ENCODE results near the gene MPPED1. TPM values are rescaled to one million over a fixed set of nuclear protein-coding genes. Genes with fewer than 3 reads are reported as not detected.
A peak's percentile ranks its signal among the peaks of the same experiment; 100 is the strongest.

The MPPED1 gene
- total RNA-seq, 2 donors from 2014 or later: 0.11 to 0.59 TPM

DNA sequence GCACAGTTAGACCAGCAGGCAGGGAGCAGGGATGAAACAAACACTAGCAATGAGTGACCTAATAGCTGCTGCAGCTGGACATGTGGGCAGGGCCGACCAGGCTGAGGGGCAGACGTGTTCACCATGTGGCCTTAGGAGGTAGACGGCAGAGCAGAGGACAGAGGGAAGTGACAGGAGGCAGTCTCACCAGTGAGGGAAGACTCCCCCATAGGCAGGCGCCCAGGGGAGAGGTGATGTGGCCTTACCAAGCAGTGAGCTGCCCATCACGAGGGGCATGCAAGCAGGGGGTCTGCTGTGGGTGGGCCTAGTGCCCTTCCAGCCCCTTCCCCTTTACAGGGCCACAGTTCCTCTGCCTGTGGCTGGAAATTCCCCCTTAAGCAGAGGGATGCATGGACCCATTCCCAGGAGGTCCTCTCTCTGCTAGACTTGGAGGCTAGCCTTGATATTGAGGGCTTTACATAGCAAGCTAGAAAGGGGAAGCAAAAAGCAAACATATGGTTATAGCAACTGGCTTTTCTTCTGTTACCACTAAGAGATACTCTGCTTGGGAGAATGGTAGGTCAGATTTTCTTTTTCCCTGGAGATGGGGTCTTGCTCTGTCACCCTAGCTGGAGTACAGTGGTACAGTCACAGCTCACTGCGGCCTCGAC, 67.6 kb downstream of the MPPED1 start:
- Histone ChIP-seq H3K27me3 (ENCODE audit: control insufficient read depth, insufficient read depth, low read length, poor library complexity, severe bottlenecking) (no peaks in the 10 kb centered on the region), H3K36me3 (ENCODE audit: control insufficient read depth, insufficient read depth, low read length) (no peaks in the 10 kb centered on the region), H3K4me3 (ENCODE audit: low read length) (no peak overlapping the region), H3K9me3 (ENCODE audit: control insufficient read depth, low read length) (no peaks in the 10 kb centered on the region), H3K27ac (ENCODE audit: low read depth, low read length) (no peak overlapping the region), H3K9ac (ENCODE audit: extremely low read depth, low read length, poor library complexity, severe bottlenecking) (no peak overlapping the region), H3K4me1 (ENCODE audit: control insufficient read depth, insufficient read depth, low read length) (peaks cover 5% of the 10 kb centered on the region)
- no peak overlapping the region for H3K4me3 Mint-ChIP-seq
- H3K27ac Mint-ChIP-seq: no peak overlapping the region
- WGBS, 2 experiments (ENCODE audit: insufficient coverage in 1 of 2, insufficient read length in 1 of 2): 87 to 92% methylated on average over 4 to 7 of the region's 7 CpGs
- peaks cover 11% of the 10 kb centered on the region for H3K4me1 Mint-ChIP-seq
- no peaks in the 10 kb centered on the region for H3K27me3 Mint-ChIP-seq (ENCODE audit: insufficient read depth)
- TF ChIP-seq, protein P1, sequence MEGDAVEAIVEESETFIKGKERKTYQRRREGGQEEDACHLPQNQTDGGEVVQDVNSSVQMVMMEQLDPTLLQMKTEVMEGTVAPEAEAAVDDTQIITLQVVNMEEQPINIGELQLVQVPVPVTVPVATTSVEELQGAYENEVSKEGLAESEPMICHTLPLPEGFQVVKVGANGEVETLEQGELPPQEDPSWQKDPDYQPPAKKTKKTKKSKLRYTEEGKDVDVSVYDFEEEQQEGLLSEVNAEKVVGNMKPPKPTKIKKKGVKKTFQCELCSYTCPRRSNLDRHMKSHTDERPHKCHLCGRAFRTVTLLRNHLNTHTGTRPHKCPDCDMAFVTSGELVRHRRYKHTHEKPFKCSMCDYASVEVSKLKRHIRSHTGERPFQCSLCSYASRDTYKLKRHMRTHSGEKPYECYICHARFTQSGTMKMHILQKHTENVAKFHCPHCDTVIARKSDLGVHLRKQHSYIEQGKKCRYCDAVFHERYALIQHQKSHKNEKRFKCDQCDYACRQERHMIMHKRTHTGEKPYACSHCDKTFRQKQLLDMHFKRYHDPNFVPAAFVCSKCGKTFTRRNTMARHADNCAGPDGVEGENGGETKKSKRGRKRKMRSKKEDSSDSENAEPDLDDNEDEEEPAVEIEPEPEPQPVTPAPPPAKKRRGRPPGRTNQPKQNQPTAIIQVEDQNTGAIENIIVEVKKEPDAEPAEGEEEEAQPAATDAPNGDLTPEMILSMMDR (conservative IDR thresholded peaks at IDR 0.05): no peak
- no peaks in the 10 kb centered on the region for H3K36me3 Mint-ChIP-seq (ENCODE audit: low read depth)
- no peak for DNase-seq
- no peaks in the 10 kb centered on the region for H3K9me3 Mint-ChIP-seq

- Mint-ChIP-seq H3K4me3 (no peak overlapping the region), H3K36me3 (ENCODE audit: low read depth) (no peaks in the 10 kb centered on the region), H3K4me1 (peaks cover 11% of the 10 kb centered on the region), H3K27ac (no peak overlapping the region), H3K27me3 (ENCODE audit: insufficient read depth) (no peaks in the 10 kb centered on the region), H3K9me3 (no peaks in the 10 kb centered on the region)
- Histone ChIP-seq H3K36me3 (ENCODE audit: control insufficient read depth, insufficient read depth, low read length) (no peaks in the 10 kb centered on the region), H3K4me1 (ENCODE audit: control insufficient read depth, insufficient read depth, low read length) (peaks cover 5% of the 10 kb centered on the region), H3K27ac (ENCODE audit: low read depth, low read length) (no peak overlapping the region), H3K27me3 (ENCODE audit: control insufficient read depth, insufficient read depth, low read length, poor library complexity, severe bottlenecking) (no peaks in the 10 kb centered on the region), H3K4me3 (ENCODE audit: low read length) (no peak overlapping the region), H3K9ac (ENCODE audit: extremely low read depth, low read length, poor library complexity, severe bottlenecking) (no peak overlapping the region), H3K9me3 (ENCODE audit: control insufficient read depth, low read length) (no peaks in the 10 kb centered on the region)
- TF ChIP-seq, protein P1 (conservative IDR thresholded peaks at IDR 0.05): no peak
- DNase-seq: no peak
- 82 to 83% methylated on average over 4 to 7 of the region's 7 CpGs for WGBS, 2 experiments (ENCODE audit: insufficient coverage in 1 of 2, insufficient read length in 1 of 2)
Observed at GRCh38 chr22:43479962-43480361, 68.1 kb downstream of the MPPED1 start.

- H3K4me1 Mint-ChIP-seq: peaks cover 11% of the 10 kb centered on the region
- Histone ChIP-seq H3K4me3 (ENCODE audit: low read length) (no peak overlapping the region), H3K36me3 (ENCODE audit: control insufficient read depth, insufficient read depth, low read length) (no peaks in the 10 kb centered on the region), H3K4me1 (ENCODE audit: control insufficient read depth, insufficient read depth, low read length) (peaks cover 5% of the 10 kb centered on the region), H3K9me3 (ENCODE audit: control insufficient read depth, low read length) (no peaks in the 10 kb centered on the region), H3K9ac (ENCODE audit: extremely low read depth, low read length, poor library complexity, severe bottlenecking) (no peak overlapping the region), H3K27me3 (ENCODE audit: control insufficient read depth, insufficient read depth, low read length, poor library complexity, severe bottlenecking) (no peaks in the 10 kb centered on the region), H3K27ac (ENCODE audit: low read depth, low read length) (no peak overlapping the region)
- peak; percentile 57 for DNase-seq
- no peaks in the 10 kb centered on the region for H3K9me3 Mint-ChIP-seq
- H3K4me3 Mint-ChIP-seq: peak overlapping the region; percentile 18
- TF ChIP-seq, protein P1 (conservative IDR thresholded peaks at IDR 0.05): peak; percentile 40
- H3K36me3 Mint-ChIP-seq (ENCODE audit: low read depth): no peaks in the 10 kb centered on the region
- 57 to 71% methylated on average over 13 to 18 of the region's 18 CpGs for WGBS, 2 experiments (ENCODE audit: insufficient coverage in 1 of 2, insufficient read length in 1 of 2)
- H3K27me3 Mint-ChIP-seq (ENCODE audit: insufficient read depth): no peaks in the 10 kb centered on the region
- no peak overlapping the region for H3K27ac Mint-ChIP-seq
Observed at GRCh38 chr22:43481568-43482317, 69.9 kb downstream of the MPPED1 start.
